GM18498 (cell line): ENCODE measurements around the gene SYNE1.
A peak's percentile ranks its signal among the peaks of the same experiment; 100 is the strongest.
"Not testable (repeated sequence)": the region's sequence is repeated elsewhere in the genome, so short reads cannot be mapped to it uniquely, and the experiment has no call there.

Source experiments
- ATAC-seq: cut with Tn5 transposase; IDR thresholded peaks from one replicate; pipeline ENCODE4 v1.9.1; 2021; ENCODE audit warnings: mild to moderate bottlenecking, moderate library complexity; ENCODE audit not compliant: unreplicated experiment

Gene SYNE1

GRCh38 chr6:152637296-152638047, at the start of gene SYNE1:
Gene SYNE1 (minus strand): TSS chr6:152637362. CDS start chr6:152628331, 9,031 bp downstream.
- ATAC-seq: no peak

GRCh38 chr6:152685819-152686218, 48.7 kb upstream of the SYNE1 start:
- no peak for ATAC-seq

- not testable (repeated sequence) for ATAC-seq
Observed at GRCh38 chr6:152682935-152683334, 45.8 kb upstream of the SYNE1 start.

GRCh38 chr6:152682141-152682540, 45.0 kb upstream of the SYNE1 start:
- no peak for ATAC-seq

- no peak for ATAC-seq
Observed at GRCh38 chr6:152680879-152681517, 43.8 kb upstream of the SYNE1 start.

GRCh38 chr6:152680151-152680550, 43.0 kb upstream of the SYNE1 start:
- ATAC-seq: no peak

GRCh38 chr6:152673236-152673635, 36.1 kb upstream of the SYNE1 start:
- no peak for ATAC-seq

- ATAC-seq: no peak
Observed at GRCh38 chr6:152671171-152671570, 34.0 kb upstream of the SYNE1 start.

GRCh38 chr6:152669895-152670294, 32.7 kb upstream of the SYNE1 start:
- no peak for ATAC-seq

- no peak for ATAC-seq
Observed at GRCh38 chr6:152661776-152662175, 24.6 kb upstream of the SYNE1 start.

GRCh38 chr6:152651986-152652385, 14.8 kb upstream of the SYNE1 start:
- ATAC-seq: no peak

GRCh38 chr6:152648105-152648504, 10.9 kb upstream of the SYNE1 start:
- ATAC-seq: no peak

GRCh38 chr6:152646732-152647131, 9.6 kb upstream of the SYNE1 start:
- not testable (repeated sequence) for ATAC-seq

GRCh38 chr6:152642578-152643375, 5.6 kb upstream of the SYNE1 start:
- peak; percentile 79 for ATAC-seq

- ATAC-seq: peak; percentile 46
Observed at GRCh38 chr6:152636609-152637295, 410 bp downstream of the SYNE1 start.

GRCh38 chr6:152636021-152636608, 1.0 kb downstream of the SYNE1 start:
- peak; percentile 35 for ATAC-seq

GRCh38 chr6:152634773-152635172, 2.4 kb downstream of the SYNE1 start:
- ATAC-seq: peak; percentile 83

GRCh38 chr6:152632121-152632782, 4.9 kb downstream of the SYNE1 start:
- no peak for ATAC-seq

GRCh38 chr6:152631376-152631775, 5.8 kb downstream of the SYNE1 start:
- ATAC-seq: no peak

GRCh38 chr6:152630832-152631231, 6.3 kb downstream of the SYNE1 start:
- ATAC-seq: no peak
